H9 (cell line): ENCODE data around the gene USP28. TPM values are rescaled to one million over a fixed set of nuclear protein-coding genes. Genes with fewer than 3 reads are reported as not detected.

Experiments
- DNase-seq: peaks from one replicate; pipeline ENCODE4 v3.0.0-alpha.2; 2017
- H2AFZ ChIP-seq: one replicate; pipeline ENCODE4 v1.6.1; 2013; ENCODE audit warnings: mild to moderate bottlenecking, low read length, control low read depth, moderate library complexity
- H2AK5ac ChIP-seq: 2 replicates; pipeline ENCODE4 v1.6.1; 2013; ENCODE audit warnings: low read length, control low read depth, mixed read lengths; ENCODE audit not compliant: insufficient read length
- H2BK120ac ChIP-seq: one replicate; pipeline ENCODE4 v1.6.1; 2013; ENCODE audit warnings: low read depth, mild to moderate bottlenecking, low read length, control low read depth, inconsistent platforms; ENCODE audit not compliant: poor library complexity, severe bottlenecking
- H2BK12ac ChIP-seq: 2 replicates; pipeline ENCODE4 v1.6.1; 2013; ENCODE audit warnings: low read length, control low read depth, mixed read lengths, low read depth; ENCODE audit not compliant: insufficient read length
- H2BK15ac ChIP-seq: 2 replicates; pipeline ENCODE4 v1.6.1; 2013; ENCODE audit warnings: low read depth, low read length, control low read depth
- H2BK20ac ChIP-seq: one replicate; pipeline ENCODE4 v1.6.1; 2013; ENCODE audit warnings: low read depth, mild to moderate bottlenecking, low read length, control low read depth, inconsistent platforms; ENCODE audit not compliant: poor library complexity, severe bottlenecking
- H2BK5ac ChIP-seq: 2 replicates; pipeline ENCODE4 v1.6.1; 2013; ENCODE audit warnings: low read length, control low read depth, mixed read lengths; ENCODE audit not compliant: insufficient read length
- H3K14ac ChIP-seq: 2 replicates; pipeline ENCODE4 v1.6.1; 2013; ENCODE audit warnings: low read length, control low read depth; ENCODE audit not compliant: insufficient read depth
- H3K18ac ChIP-seq: 2 replicates; pipeline ENCODE4 v1.6.1; 2013; ENCODE audit warnings: low read depth, mild to moderate bottlenecking, mixed read lengths, low read length, control low read depth; ENCODE audit not compliant: insufficient read length
- H3K23ac ChIP-seq: 2 replicates; pipeline ENCODE4 v1.6.1; 2013; ENCODE audit warnings: low read length, control low read depth, mixed read lengths, low read depth; ENCODE audit not compliant: insufficient read length
- H3K23me2 ChIP-seq: 2 replicates; pipeline ENCODE4 v1.6.1; 2013; ENCODE audit warnings: low read depth, mild to moderate bottlenecking, mixed read lengths, low read length, control low read depth; ENCODE audit not compliant: insufficient read length, poor library complexity, severe bottlenecking
- H3K27ac ChIP-seq: 2 replicates; pipeline ENCODE4 v1.5.1; 2013; ENCODE audit warnings: low read length, control low read depth, mixed read lengths, low read depth; ENCODE audit not compliant: insufficient read length
- H3K27me3 ChIP-seq: 2 replicates; pipeline ENCODE4 v1.6.1; 2013; ENCODE audit warnings: low read length, control low read depth, inconsistent platforms; ENCODE audit not compliant: insufficient read depth
- H3K4ac ChIP-seq: 2 replicates; pipeline ENCODE4 v1.6.1; 2013; ENCODE audit warnings: low read depth, mild to moderate bottlenecking, control low read depth, inconsistent platforms, low read length, moderate library complexity
- H3K4me1 ChIP-seq: 2 replicates; pipeline ENCODE4 v1.6.1; 2013; ENCODE audit warnings: low read length, control low read depth, inconsistent platforms; ENCODE audit not compliant: insufficient read depth
- H3K4me2 ChIP-seq: 2 replicates; pipeline ENCODE4 v1.6.1; 2013; ENCODE audit warnings: low read length, control low read depth, mixed read lengths; ENCODE audit not compliant: insufficient read length, insufficient read depth
- H3K56ac ChIP-seq: 2 replicates; pipeline ENCODE4 v1.6.1; 2013; ENCODE audit warnings: low read depth, mild to moderate bottlenecking, mixed read lengths, low read length, control low read depth; ENCODE audit not compliant: insufficient read length
- H3K79me1 ChIP-seq: 2 replicates; pipeline ENCODE4 v1.6.1; 2013; ENCODE audit warnings: low read depth, mild to moderate bottlenecking, moderate library complexity, low read length, control low read depth, inconsistent platforms; ENCODE audit not compliant: insufficient read depth, poor library complexity, severe bottlenecking
- H3K79me2 ChIP-seq: 2 replicates; pipeline ENCODE4 v1.6.1; 2013; ENCODE audit warnings: low read length, control low read depth, inconsistent platforms; ENCODE audit not compliant: insufficient read depth
- H3K9ac ChIP-seq: 2 replicates; pipeline ENCODE4 v1.6.1; 2013; ENCODE audit warnings: low read length, control low read depth, mixed read lengths; ENCODE audit not compliant: insufficient read length; ENCODE audit errors: extremely low read depth
- H3K9me3 ChIP-seq: one replicate; pipeline ENCODE4 v1.6.1; 2013; ENCODE audit warnings: low read depth, low read length, inconsistent platforms; ENCODE audit not compliant: control insufficient read depth
- H3T11ph ChIP-seq: one replicate; pipeline ENCODE4 v1.6.1; 2013; ENCODE audit warnings: mild to moderate bottlenecking, low read length, control low read depth, inconsistent platforms
- H4K20me1 ChIP-seq: one replicate; pipeline ENCODE4 v1.6.1; 2013; ENCODE audit not compliant: control insufficient read depth, insufficient read length, insufficient read depth
- H4K5ac ChIP-seq: 2 replicates; pipeline ENCODE4 v1.6.1; 2013; ENCODE audit warnings: low read depth, mild to moderate bottlenecking, mixed read lengths, low read length, control low read depth; ENCODE audit not compliant: insufficient read length
- H4K8ac ChIP-seq: replicated peaks from 2 replicates; pipeline ENCODE4 v1.6.1; 2013; ENCODE audit warnings: low read length, control low read depth, mixed read lengths, low read depth; ENCODE audit not compliant: insufficient read length
- H4K91ac ChIP-seq: 2 replicates; pipeline ENCODE4 v1.6.1; 2013; ENCODE audit warnings: low read depth, mild to moderate bottlenecking, moderate library complexity, mixed read lengths, low read length, control low read depth; ENCODE audit not compliant: insufficient read length
- H3K27ac Mint-ChIP-seq, 3 experiments: 2 replicates in 2 of 3; 3 replicates in 1 of 3; pipeline ENCODE4 v1.8.0; 2020 to 2021; ENCODE audit warnings: mixed read lengths in 3 of 3, mild to moderate bottlenecking in 1 of 3, moderate library complexity in 1 of 3
- H3K27me3 Mint-ChIP-seq: 2 replicates; pipeline ENCODE4 v1.8.0; 2021; ENCODE audit warnings: low read depth, mild to moderate bottlenecking, moderate library complexity, mixed read lengths
- H3K36me3 Mint-ChIP-seq, 3 experiments: 2 replicates in 2 of 3; 3 replicates in 1 of 3; pipeline ENCODE4 v1.8.0; 2020 to 2021; ENCODE audit warnings: low read depth in 3 of 3, mixed read lengths in 3 of 3; ENCODE audit not compliant: insufficient read depth in 1 of 3
- H3K4me1 Mint-ChIP-seq, 2 experiments: 2 replicates each; pipeline ENCODE4 v1.8.0; 2020; ENCODE audit warnings: mixed read lengths in 2 of 2
- H3K4me3 Mint-ChIP-seq, 2 experiments: 2 replicates in 1 of 2; 3 replicates in 1 of 2; pipeline ENCODE4 v1.8.0; 2020 to 2021; ENCODE audit warnings: mild to moderate bottlenecking in 2 of 2, mixed read lengths in 2 of 2, moderate library complexity in 1 of 2
- H3K9me3 Mint-ChIP-seq, 2 experiments: 2 replicates in 1 of 2; 3 replicates in 1 of 2; pipeline ENCODE4 v1.8.0; 2020; ENCODE audit warnings: mild to moderate bottlenecking in 2 of 2, mixed read lengths in 2 of 2, moderate library complexity in 1 of 2
- CTCF ChIP-seq: fragments of 200-600 bp; sonication (generic); conservative IDR thresholded peaks from 3 replicates; pipeline ENCODE4 v1.8.0; 2021; ENCODE audit warnings: antibody characterized with exemption, mild to moderate bottlenecking
- WGBS: extraction: QIAGEN DNeasy Blood & Tissue Kit; methylation state at CpG from one replicate; pipeline ENCODE4 v1.1.7; 2013; ENCODE audit warnings: missing lambda C conversion rate, low lambda C conversion rate, mixed read lengths; ENCODE audit not compliant: insufficient read length; ENCODE audit errors: extremely low coverage; 5-methylcytosine and 5-hydroxymethylcytosine counted together
- total RNA-seq: library from RNA; stranded (reverse); gene quantifications from 2 replicates; pipeline ENCODE4 v1.2.1, GENCODE V29; 2021

USP28 gene
- total RNA-seq, 1 experiment from 2014 or later: 107 TPM

- H2BK12ac ChIP-seq: no peak overlapping the region
- no peak overlapping the region for H3K18ac ChIP-seq
- Mint-ChIP-seq H3K4me1 (no peaks in the 10 kb centered on the region), H3K27ac (no peak overlapping the region; a peak in 1 of 7 replicates), H3K27me3 (no peaks in the 10 kb centered on the region), H3K9me3 (no peaks in the 10 kb centered on the region; a peak in 1 of 5 replicates), H3K36me3 (peaks cover 26 to 81% (median 72%) of the 10 kb centered on the region in 3 experiments), H3K4me3 (no peak overlapping the region)
- H3K4me2 ChIP-seq: no peak overlapping the region
- no peak for TF ChIP-seq CTCF
- no peak overlapping the region for H2AK5ac ChIP-seq
- H2BK5ac ChIP-seq: no peak overlapping the region
- H3K23me2 ChIP-seq: no peaks in the 10 kb centered on the region
- WGBS: no CpG with 5 or more reads among the region's 2 CpGs
- H3K14ac ChIP-seq: no peak overlapping the region
- H4K8ac ChIP-seq: no peak overlapping the region
- H3K79me1 ChIP-seq: no peaks in the 10 kb centered on the region
- no peak overlapping the region for H4K91ac ChIP-seq
- H3K56ac ChIP-seq: no peak overlapping the region
- H3K9ac ChIP-seq: no peak overlapping the region
- no peak overlapping the region for H3K23ac ChIP-seq
- no peak overlapping the region for H3K27ac ChIP-seq
- no peaks in the 10 kb centered on the region for H3K27me3 ChIP-seq
- no peak overlapping the region for H2AFZ ChIP-seq
- no peak overlapping the region for H3K4ac ChIP-seq
- no peaks in the 10 kb centered on the region for H3K4me1 ChIP-seq
- no peak overlapping the region for H2BK15ac ChIP-seq
- no peak overlapping the region for H3T11ph ChIP-seq
- no peak for DNase-seq
- no peak overlapping the region for H4K5ac ChIP-seq
- H3K79me2 ChIP-seq: peaks cover 2% of the 10 kb centered on the region
- no peak overlapping the region for H2BK120ac ChIP-seq
- no peaks in the 10 kb centered on the region for H3K9me3 ChIP-seq
- H4K20me1 ChIP-seq: no peaks in the 10 kb centered on the region
- H2BK20ac ChIP-seq: no peak overlapping the region
These were observed 45.6 kb downstream of the USP28 start for GRCh38 chr11:113829751-113830150.
